ENCODE data around the gene TMCC2. TPM values are rescaled to one million over a fixed set of nuclear protein-coding genes. Genes with fewer than 3 reads are reported as not detected.

The TMCC2 gene
- polyA plus RNA-seq, 1 experiment, result 3.4 TPM

GRCh38 chr1:205303247-205303888 is 75.6 kb downstream of the TMCC2 start:
- CTCF ChIA-PET, result interaction anchor here (0.7 to 2.6 kb wide), 6 partner anchors 15 to 75 kb away, joined by 3 to 14 read pairs (median 4); no protein-coding TSS in a partner anchor
- no peak overlapping the region for H3K4me3 ChIP-seq (ENCODE audit: low read depth, low read length)
- TF ChIP-seq CTCF (IDR thresholded peaks at IDR 0.05; ENCODE audit: insufficient read depth, low read depth, low read length), result no peak
- no peaks in the 10 kb centered on the region for H3K27me3 ChIP-seq (ENCODE audit: control insufficient read depth, insufficient read depth, low read length)
- H3K36me3 ChIP-seq (ENCODE audit: control insufficient read depth, insufficient read depth, low read length), result peaks cover 41% of the 10 kb centered on the region
- POLR2A ChIA-PET, result no interaction called here
- DNase-seq (ENCODE audit: low read depth), result no peak

GRCh38 chr1:205304046-205304694 is 76.4 kb downstream of the TMCC2 start:
- no peak for DNase-seq (ENCODE audit: low read depth)
- no peak for TF ChIP-seq CTCF (IDR thresholded peaks at IDR 0.05; ENCODE audit: insufficient read depth, low read depth, low read length)
- CTCF ChIA-PET, result interaction anchor here (0.8 to 2.6 kb wide), 5 partner anchors 14 to 32 kb away, joined by 3 to 14 read pairs (median 5); no protein-coding TSS in a partner anchor
- peaks cover 45% of the 10 kb centered on the region for H3K36me3 ChIP-seq (ENCODE audit: control insufficient read depth, insufficient read depth, low read length)
- H3K4me3 ChIP-seq (ENCODE audit: low read depth, low read length), result no peak overlapping the region
- H3K27me3 ChIP-seq (ENCODE audit: control insufficient read depth, insufficient read depth, low read length), result no peaks in the 10 kb centered on the region
- POLR2A ChIA-PET, result no interaction called here

DNA sequence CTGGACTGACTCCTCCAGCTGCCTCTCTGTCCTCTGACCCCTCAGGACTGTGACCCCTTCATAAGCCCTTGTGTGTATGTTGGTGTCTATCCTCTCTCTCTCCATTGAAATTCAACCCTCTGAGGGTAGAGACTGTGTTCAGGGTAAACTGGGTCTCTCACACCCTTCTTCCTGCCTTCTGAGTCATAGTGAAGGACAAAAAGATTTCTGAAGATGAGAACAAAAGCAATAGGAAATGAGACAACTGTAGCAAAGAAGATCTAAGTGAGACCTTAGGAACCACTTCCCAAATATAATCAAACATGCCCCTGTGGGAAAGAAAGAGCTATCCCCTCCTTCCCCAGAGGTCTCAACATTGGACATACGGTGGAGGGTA is 76.9 kb downstream of the TMCC2 start:
- peaks cover 47% of the 10 kb centered on the region for H3K36me3 ChIP-seq (ENCODE audit: control insufficient read depth, insufficient read depth, low read length)
- DNase-seq (ENCODE audit: low read depth), result no peak
- CTCF ChIA-PET, result interaction anchor here (2.4 to 2.6 kb wide), 2 partner anchors 21 to 31 kb away, joined by 10 to 14 read pairs; no protein-coding TSS in a partner anchor
- POLR2A ChIA-PET, result no interaction called here
- no peaks in the 10 kb centered on the region for H3K27me3 ChIP-seq (ENCODE audit: control insufficient read depth, insufficient read depth, low read length)
- TF ChIP-seq CTCF (IDR thresholded peaks at IDR 0.05; ENCODE audit: insufficient read depth, low read depth, low read length), result no peak
- no peak overlapping the region for H3K4me3 ChIP-seq (ENCODE audit: low read depth, low read length)

GRCh38 chr1:205306929-205307566 is 79.3 kb downstream of the TMCC2 start:
- ChIA-PET CTCF (interaction anchor here (0.7 to 1.6 kb wide), 5 partner anchors 11 to 51 kb away, joined by 3 to 5 read pairs (median 3); no protein-coding TSS in a partner anchor), POLR2A (no interaction called here)
- Histone ChIP-seq H3K36me3 (ENCODE audit: control insufficient read depth, insufficient read depth, low read length) (peaks cover 66% of the 10 kb centered on the region), H3K4me3 (ENCODE audit: low read depth, low read length) (no peak overlapping the region), H3K27me3 (ENCODE audit: control insufficient read depth, insufficient read depth, low read length) (no peaks in the 10 kb centered on the region)
- no peak for DNase-seq (ENCODE audit: low read depth)
- TF ChIP-seq CTCF (IDR thresholded peaks at IDR 0.05; ENCODE audit: insufficient read depth, low read depth, low read length), result no peak

DNA sequence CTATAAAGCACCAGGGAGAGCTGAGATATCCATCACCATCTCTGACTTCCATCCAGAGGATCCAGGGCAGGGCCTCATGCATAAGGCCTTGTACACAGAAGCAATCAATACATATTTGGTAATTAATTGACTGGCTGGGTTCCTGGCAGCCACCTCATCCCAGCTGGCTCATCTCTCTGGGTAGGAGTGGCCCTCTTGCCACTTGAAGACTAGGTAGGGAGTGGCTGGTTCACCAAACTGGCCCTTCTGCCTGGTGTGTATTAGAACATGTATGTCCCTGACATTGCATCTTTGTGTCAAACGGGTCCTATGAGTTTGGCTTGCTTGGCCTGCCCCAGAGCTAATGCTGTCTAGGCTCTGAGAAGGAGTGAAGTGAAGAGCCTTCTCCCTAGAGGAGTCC is 82.0 kb downstream of the TMCC2 start:
- H3K27me3 ChIP-seq (ENCODE audit: control insufficient read depth, insufficient read depth, low read length), result no peaks in the 10 kb centered on the region
- CTCF ChIA-PET, result interaction anchor here (1.1 to 3.5 kb wide), 2 partner anchors 12 to 36 kb away, joined by 6 to 14 read pairs; partner anchors contain the start of gene NUAK2
- DNase-seq (ENCODE audit: low read depth), result no peak
- POLR2A ChIA-PET, result no interaction called here
- no peak overlapping the region for H3K4me3 ChIP-seq (ENCODE audit: low read depth, low read length)
- no peak for TF ChIP-seq CTCF (IDR thresholded peaks at IDR 0.05; ENCODE audit: insufficient read depth, low read depth, low read length)
- H3K36me3 ChIP-seq (ENCODE audit: control insufficient read depth, insufficient read depth, low read length), result peaks cover 50% of the 10 kb centered on the region
